ENCODE data around the gene LIG3. TPM values are rescaled to one million over a fixed set of nuclear protein-coding genes. Genes with fewer than 3 reads are reported as not detected.

The LIG3 gene
- total RNA-seq, 1 donor from 2014 or later, result 30.7 TPM

DNA sequence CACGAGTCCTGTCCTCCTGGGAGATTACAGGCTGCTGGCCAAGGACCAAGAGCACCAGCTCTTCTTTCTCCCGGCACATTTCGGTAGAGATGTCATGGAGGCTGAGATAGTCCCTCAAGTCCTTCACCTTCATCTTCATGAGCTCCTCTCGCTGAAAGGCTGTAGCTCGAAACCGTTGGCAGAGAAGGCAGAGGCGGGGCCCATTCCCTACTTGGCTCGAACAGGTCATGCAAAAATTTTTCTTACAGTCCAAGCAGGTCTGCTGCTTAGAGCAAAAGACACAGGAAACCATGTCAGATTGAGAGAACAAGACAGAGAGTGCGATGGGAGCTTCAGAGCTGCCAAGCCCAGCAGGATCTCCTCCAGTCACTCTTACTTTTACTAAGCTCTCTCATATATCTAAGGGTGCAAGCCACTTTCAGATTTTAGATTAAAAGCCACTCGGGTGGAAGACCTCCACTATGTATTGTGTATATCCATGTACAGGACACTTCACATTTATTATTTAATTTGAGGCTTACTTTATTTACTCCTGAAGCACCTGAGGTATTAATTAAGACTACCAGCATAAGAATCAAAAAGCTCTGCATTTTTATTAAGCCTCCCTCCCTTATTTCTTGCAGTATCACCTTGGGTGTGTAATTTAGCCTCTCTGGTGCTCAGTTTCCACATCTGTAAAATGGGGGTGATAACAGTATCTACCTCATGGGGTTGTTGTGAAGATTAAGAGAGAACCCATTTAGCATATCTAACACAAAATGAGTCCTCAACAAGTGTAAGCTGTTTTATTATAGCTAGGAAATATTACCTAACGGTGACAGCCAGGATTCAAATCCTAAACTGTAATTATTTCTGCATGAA is 41.4 kb downstream of the LIG3 start:
- DNase-seq (ENCODE audit: low read depth) (no peak), FAIRE-seq (no peak)
- H3K4me2 ChIP-seq (ENCODE audit: low read length), result peak overlapping the region; percentile 71
- Mint-ChIP-seq H3K4me1 (ENCODE audit: low read depth, unreplicated experiment) (peaks cover 13% of the 10 kb centered on the region), H3K27ac (ENCODE audit: unreplicated experiment) (no peak overlapping the region), H3K36me3 (ENCODE audit: low read depth, unreplicated experiment) (peaks cover 11% of the 10 kb centered on the region), H3K9me3 (ENCODE audit: unreplicated experiment) (no peaks in the 10 kb centered on the region), H3K27me3 (ENCODE audit: low read depth, unreplicated experiment) (no peaks in the 10 kb centered on the region), H3K4me3 (ENCODE audit: unreplicated experiment) (no peak overlapping the region)
- H2AFZ ChIP-seq (ENCODE audit: low read depth, low read length), result no peak overlapping the region
- H3K9me3 ChIP-seq (ENCODE audit: insufficient read depth, low read depth, low read length), result no peaks in the 10 kb centered on the region
- peaks cover 23% of the 10 kb centered on the region for H3K4me1 ChIP-seq (ENCODE audit: insufficient read depth, low read length)
- peaks cover 11% of the 10 kb centered on the region for H3K79me2 ChIP-seq (ENCODE audit: insufficient read depth, low read length)
- peak overlapping the region; percentile 59 for H3K9ac ChIP-seq (ENCODE audit: low read length)
- no peaks in the 10 kb centered on the region for H3K27me3 ChIP-seq (ENCODE audit: insufficient read depth, low read length)
- no peak overlapping the region for H3K4me3 ChIP-seq (ENCODE audit: insufficient read depth, low read depth, low read length)
- peaks cover 14% of the 10 kb centered on the region for H3K36me3 ChIP-seq (ENCODE audit: insufficient read depth, low read length)
- TF ChIP-seq EZH2 (IDR thresholded peaks at IDR 0.05; ENCODE audit: insufficient read depth, low read length) (no peak), CTCF (IDR thresholded peaks at IDR 0.05; ENCODE audit: insufficient read depth, low read depth, low read length) (no peak)
- no peaks in the 10 kb centered on the region for H4K20me1 ChIP-seq (ENCODE audit: insufficient read depth, low read length)
- H3K27ac ChIP-seq (ENCODE audit: low read depth, low read length), result peak overlapping the region; percentile 84

DNA sequence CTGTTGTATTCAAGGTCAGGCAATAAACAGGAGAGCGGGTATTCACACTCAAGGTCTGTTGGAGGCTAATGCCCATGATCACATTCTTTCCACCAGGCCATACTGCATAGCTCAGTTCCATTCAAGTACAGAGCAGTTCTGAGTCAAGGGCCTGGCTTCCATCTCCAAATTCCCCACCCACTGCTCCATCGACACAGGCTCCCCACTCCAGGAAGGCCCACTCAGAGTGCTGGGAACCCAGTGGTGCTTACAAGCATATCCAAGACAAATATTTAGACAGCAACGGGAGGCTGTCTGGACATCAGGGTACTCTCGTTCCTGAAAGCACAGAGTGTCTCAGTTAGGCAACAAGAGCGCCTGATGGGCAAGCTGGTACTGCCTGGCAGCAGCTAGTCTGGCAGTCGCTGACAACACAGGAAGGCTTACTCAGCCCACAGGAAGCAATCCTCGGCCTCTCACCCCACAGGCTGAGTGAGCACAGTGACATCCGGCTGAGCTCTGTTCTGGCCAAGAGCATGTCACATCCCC is 42.3 kb downstream of the LIG3 start:
- Histone ChIP-seq H3K27me3 (ENCODE audit: insufficient read depth, low read length) (no peaks in the 10 kb centered on the region), H3K9me3 (ENCODE audit: insufficient read depth, low read depth, low read length) (no peaks in the 10 kb centered on the region), H3K79me2 (ENCODE audit: insufficient read depth, low read length) (peaks cover 10% of the 10 kb centered on the region), H4K20me1 (ENCODE audit: insufficient read depth, low read length) (no peaks in the 10 kb centered on the region), H2AFZ (ENCODE audit: low read depth, low read length) (peak overlapping the region; percentile 61), H3K4me1 (ENCODE audit: insufficient read depth, low read length) (peaks cover 23% of the 10 kb centered on the region), H3K36me3 (ENCODE audit: insufficient read depth, low read length) (peaks cover 14% of the 10 kb centered on the region), H3K9ac (ENCODE audit: low read length) (peak overlapping the region; percentile 59), H3K4me3 (ENCODE audit: insufficient read depth, low read depth, low read length) (no peak overlapping the region), H3K27ac (ENCODE audit: low read depth, low read length) (peak overlapping the region; percentile 84), H3K4me2 (ENCODE audit: low read length) (peak overlapping the region; percentile 71)
- Mint-ChIP-seq H3K27me3 (ENCODE audit: low read depth, unreplicated experiment) (no peaks in the 10 kb centered on the region), H3K9me3 (ENCODE audit: unreplicated experiment) (no peaks in the 10 kb centered on the region), H3K4me3 (ENCODE audit: unreplicated experiment) (no peak overlapping the region), H3K27ac (ENCODE audit: unreplicated experiment) (peak overlapping the region; percentile 71), H3K4me1 (ENCODE audit: low read depth, unreplicated experiment) (peaks cover 13% of the 10 kb centered on the region), H3K36me3 (ENCODE audit: low read depth, unreplicated experiment) (peaks cover 11% of the 10 kb centered on the region)
- DNase-seq (ENCODE audit: low read depth), result peak; percentile 89
- FAIRE-seq, result no peak
- TF ChIP-seq EZH2 (IDR thresholded peaks at IDR 0.05; ENCODE audit: insufficient read depth, low read length) (no peak), CTCF (IDR thresholded peaks at IDR 0.05; ENCODE audit: insufficient read depth, low read depth, low read length) (peak; percentile 32)

DNA sequence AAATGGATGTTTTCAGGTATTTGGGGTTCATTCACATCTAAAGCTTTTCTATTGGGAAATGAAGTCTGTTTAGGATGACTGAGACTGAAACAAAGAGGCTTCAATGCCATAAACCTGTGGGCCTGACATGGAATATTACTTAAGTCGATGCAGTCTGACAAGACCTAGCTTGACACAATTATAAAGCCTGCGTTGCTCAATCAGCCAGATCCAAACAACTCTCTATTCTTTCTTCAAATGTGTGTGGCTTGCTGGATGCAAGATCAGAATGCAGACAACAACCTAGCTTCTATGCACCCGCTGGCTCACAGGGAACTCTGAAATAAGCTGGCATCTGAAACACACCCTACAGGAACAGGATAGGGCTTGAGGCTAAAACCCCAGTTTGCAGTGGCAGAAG is 43.2 kb downstream of the LIG3 start:
- H3K4me1 ChIP-seq (ENCODE audit: insufficient read depth, low read length), result peaks cover 29% of the 10 kb centered on the region
- FAIRE-seq, result no peak
- no peaks in the 10 kb centered on the region for H4K20me1 ChIP-seq (ENCODE audit: insufficient read depth, low read length)
- DNase-seq (ENCODE audit: low read depth), result no peak
- Mint-ChIP-seq H3K4me3 (ENCODE audit: unreplicated experiment) (no peak overlapping the region), H3K9me3 (ENCODE audit: unreplicated experiment) (no peaks in the 10 kb centered on the region), H3K27me3 (ENCODE audit: low read depth, unreplicated experiment) (no peaks in the 10 kb centered on the region), H3K36me3 (ENCODE audit: low read depth, unreplicated experiment) (peaks cover 5% of the 10 kb centered on the region), H3K4me1 (ENCODE audit: low read depth, unreplicated experiment) (peaks cover 13% of the 10 kb centered on the region), H3K27ac (ENCODE audit: unreplicated experiment) (no peak overlapping the region)
- H2AFZ ChIP-seq (ENCODE audit: low read depth, low read length), result no peak overlapping the region
- H3K4me3 ChIP-seq (ENCODE audit: insufficient read depth, low read depth, low read length), result no peak overlapping the region
- TF ChIP-seq CTCF (IDR thresholded peaks at IDR 0.05; ENCODE audit: insufficient read depth, low read depth, low read length) (no peak), EZH2 (IDR thresholded peaks at IDR 0.05; ENCODE audit: insufficient read depth, low read length) (no peak)
- H3K79me2 ChIP-seq (ENCODE audit: insufficient read depth, low read length), result peaks cover 3% of the 10 kb centered on the region
- H3K9ac ChIP-seq (ENCODE audit: low read length), result peak overlapping the region; percentile 59
- peaks cover 13% of the 10 kb centered on the region for H3K36me3 ChIP-seq (ENCODE audit: insufficient read depth, low read length)
- H3K27me3 ChIP-seq (ENCODE audit: insufficient read depth, low read length), result no peaks in the 10 kb centered on the region
- H3K27ac ChIP-seq (ENCODE audit: low read depth, low read length), result peak overlapping the region; percentile 84
- H3K9me3 ChIP-seq (ENCODE audit: insufficient read depth, low read depth, low read length), result no peaks in the 10 kb centered on the region
- H3K4me2 ChIP-seq (ENCODE audit: low read length), result peak overlapping the region; percentile 71
